GM21723 (cell line): ENCODE measurements around the gene ST6GALNAC3.
A peak's percentile ranks its signal among the peaks of the same experiment; 100 is the strongest.

Experiments
- ATAC-seq: cut with Tn5 transposase; IDR thresholded peaks from one replicate; pipeline ENCODE4 v1.9.1; 2021; ENCODE audit warnings: mild to moderate bottlenecking, moderate library complexity; ENCODE audit not compliant: unreplicated experiment

ST6GALNAC3 gene

DNA sequence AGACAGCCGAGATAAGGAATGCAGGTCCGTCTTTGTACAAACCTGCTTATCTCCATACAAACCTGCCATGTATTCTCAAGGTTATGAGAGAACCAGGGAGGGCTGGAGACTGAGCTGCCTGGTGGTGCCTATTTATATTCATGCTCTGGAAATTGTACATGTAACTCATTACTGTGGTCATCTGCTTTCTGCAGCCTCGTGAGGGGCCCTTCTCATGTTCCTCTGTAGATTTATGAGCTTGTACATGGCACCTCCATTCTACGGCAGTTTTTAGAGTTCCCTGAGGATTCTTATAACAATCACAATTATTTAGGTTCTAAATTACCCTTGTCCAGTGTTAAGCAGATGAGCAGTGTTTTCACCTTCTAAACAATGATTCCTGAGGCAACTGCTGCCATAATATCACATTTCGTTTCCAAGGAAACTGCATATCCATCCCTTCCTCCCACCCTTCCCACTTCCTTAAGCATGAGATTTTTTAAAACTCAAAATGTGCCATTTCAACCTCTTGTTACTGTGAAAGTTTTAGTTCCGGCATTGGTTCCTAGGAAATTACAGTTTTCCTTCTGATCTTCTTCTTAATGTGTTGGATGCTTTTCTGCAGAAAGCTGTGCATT is 112.1 kb downstream of the ST6GALNAC3 start:
- no peak for ATAC-seq

DNA sequence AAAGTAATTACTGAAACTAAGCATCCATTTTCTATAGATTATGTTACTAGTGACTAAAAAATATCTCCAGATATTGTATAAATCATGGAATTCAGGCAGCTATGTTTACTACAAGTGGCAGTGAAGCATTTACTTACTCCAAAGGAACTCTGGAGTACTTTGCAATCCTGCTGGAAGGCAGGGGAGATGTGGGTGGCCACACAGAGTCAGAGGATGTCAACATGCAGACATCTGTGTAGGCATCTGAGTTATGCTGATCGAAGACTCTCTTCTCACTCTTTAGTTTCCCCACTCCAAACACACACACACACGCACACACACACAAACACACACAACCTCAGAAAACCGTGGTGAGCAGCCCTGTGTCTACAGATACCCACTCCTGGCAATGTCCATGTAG is 112.9 kb downstream of the ST6GALNAC3 start:
- ATAC-seq = no peak

DNA sequence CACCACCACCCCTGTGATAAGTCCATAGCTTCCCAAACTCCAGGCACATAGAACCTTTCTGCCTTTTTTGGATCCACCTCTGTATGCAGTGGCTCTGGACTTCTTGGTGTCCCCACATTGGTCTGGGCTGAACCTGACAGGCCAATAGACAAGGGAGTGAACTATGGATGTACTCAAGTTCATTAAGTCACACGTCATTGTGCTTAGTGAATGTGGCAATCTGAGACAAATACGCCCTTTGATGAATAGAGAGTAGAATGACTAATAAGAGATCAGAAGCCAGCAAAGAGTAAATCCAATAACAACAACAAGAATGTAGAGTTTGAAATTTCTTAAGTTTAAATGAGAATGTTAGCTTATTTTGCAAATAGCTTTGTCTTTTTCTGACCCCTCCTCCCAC is 114.8 kb downstream of the ST6GALNAC3 start:
- ATAC-seq = no peak

DNA sequence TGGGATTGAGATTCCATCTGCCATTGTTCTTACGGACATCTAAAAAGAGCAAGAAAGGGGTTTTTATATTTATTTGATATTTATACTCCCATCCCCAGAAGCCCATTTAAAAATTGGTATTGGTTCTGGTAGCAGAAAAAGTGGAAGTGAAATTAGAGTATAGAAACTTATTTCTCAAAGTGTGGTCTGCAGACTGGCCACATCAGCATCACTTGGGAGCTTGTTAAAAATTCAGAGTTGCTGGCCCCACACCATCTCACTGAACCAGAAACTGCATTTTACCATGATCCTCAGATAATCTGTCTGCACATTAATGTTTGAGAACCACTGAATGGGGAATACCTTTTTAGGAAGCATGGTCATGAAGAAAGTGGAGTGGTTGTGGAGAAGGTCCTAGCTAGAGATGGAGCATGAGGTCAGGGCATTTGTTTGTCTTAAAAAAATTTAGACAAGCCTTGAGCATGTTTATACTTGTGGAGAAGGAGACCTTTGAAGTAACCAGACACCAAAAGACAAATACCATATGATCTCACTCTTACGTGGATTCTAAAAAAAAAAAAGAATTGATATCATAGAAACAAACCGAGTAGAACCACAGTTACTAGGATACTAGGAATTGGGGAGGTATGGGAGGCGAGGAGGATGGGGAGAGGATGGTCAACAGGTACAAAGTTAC is 116.3 kb downstream of the ST6GALNAC3 start:
- ATAC-seq = peak; percentile 61

DNA sequence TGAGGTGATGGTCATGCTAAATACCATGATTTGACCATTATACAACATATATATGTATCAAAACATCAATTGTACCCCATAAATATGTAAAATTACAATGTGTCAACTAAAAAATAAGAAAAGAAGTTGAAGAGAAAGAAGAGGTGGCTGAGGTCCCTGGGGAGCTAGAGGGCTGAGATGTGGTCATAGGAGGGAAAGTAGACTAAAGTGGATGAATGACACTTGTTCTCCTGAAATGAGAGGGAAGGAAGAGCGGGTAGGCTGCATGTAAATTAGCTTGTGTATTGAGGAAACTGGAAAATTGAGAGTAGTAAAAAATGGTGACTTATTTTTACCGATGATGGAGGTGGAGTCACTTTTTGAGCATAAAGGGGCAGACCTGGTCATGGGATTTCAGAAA is 117.0 kb downstream of the ST6GALNAC3 start:
- ATAC-seq = no peak

DNA sequence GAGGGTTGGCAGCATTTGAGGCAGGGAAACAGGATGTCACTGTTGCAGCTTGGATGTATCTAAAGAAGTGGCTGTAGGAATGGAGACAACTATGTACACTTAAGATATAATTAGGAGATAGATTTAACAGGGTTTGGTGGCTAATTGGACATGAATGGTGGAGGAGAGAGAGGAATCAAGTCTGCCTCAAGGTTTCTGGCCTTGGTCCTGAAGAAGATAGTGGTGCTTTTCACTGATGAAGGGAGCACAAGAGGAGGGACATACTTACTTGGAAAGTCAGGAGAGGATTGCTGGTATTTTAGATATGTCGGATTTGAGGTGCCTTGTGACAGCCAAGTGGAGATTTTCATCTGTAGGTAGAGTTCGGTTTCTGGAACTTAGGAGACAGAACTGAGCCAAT is 123.9 kb downstream of the ST6GALNAC3 start:
- no peak for ATAC-seq

DNA sequence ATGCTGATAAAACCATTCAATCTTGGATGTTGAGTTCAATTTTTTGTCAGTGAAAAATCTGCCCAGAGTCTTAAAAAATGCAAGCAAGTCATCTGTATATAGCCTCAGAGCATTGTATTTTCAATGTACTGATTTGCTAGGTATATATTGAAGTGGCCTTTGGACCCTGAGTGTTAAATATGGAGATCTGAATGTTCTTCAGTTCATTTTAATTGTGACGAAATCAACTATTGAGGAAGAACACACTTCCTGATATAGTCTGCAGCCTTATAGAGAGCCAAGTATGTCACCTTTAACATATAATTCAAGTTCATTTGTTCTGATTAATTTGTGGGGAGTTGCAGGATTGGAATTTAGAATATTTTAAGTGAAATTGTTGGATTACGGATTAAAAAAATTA is 128.1 kb downstream of the ST6GALNAC3 start:
- ATAC-seq = no peak

DNA sequence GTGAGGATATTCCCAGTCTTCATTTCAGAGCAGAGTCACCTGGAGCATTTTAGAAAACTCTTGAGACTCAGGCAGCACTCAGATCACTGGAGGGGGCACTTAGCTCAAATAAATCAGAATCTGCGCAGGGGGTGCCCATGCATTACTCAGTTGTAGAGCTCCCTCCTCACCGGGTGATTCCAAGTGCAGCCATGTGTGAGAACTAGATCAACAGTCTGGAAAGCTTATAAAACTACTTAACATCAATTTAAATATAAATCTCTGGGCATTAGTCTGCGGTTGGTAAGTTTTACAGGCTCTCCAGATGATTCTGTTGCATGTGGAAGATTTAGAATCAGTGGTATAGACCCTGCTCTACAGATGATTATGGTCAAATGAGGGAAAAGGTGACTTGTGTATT is 128.6 kb downstream of the ST6GALNAC3 start:
- no peak for ATAC-seq

DNA sequence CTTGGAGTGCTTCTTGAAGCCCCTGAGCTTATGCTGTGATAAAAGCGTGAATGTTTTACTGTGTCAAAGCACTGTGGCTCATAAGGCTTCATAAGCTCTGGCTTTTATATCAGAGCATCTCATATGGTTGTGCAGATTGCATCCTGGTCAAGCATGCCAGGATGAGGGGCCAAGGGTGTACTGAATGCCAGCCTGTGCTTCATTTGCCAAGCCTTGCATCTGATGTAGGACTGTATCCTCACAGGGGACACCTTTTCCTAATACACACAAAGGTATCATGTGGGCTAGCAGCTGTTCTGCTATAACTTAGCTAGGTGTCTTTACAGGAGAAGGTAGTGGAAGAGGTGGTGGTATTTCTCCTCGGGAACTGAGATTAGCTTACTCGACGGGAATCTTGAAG is 134.7 kb downstream of the ST6GALNAC3 start:
- no peak for ATAC-seq

DNA sequence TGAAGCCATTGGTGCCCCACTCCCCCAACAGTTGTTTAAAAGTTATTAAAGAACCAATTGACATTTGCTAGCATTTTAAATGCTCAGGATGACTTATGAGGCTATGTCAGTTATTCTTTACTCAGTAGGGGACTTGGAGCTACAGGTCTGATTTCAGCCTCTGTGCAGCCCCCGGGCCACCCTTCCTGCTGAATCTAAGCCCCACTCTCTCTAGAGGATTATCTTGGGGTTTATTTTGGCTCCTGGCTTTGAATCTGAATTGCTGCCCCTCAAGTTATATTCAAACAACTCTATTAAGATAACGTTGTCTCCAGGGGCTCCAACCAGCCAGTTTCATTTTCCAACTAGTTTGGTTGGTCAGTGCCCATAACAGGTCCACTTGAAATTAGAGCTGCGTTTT is 135.1 kb downstream of the ST6GALNAC3 start:
- no peak for ATAC-seq

DNA sequence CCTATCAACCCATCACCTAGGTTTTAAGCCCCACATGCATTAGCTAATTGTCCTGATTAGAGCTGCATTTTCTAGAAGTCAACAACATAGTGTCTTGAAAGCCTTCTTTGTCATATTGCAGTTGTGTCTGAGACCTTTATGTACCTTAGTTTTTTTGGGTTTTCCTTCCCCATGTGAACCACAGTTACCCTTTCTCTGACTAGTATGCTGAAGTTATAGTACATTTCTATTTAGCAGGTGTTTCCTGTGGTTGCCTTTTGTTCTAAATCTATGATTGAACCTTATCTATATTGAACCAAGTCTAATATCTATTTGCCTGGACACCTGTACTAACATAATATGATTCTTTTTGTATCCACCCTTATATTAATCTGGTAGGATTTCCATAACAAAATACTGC is 135.6 kb downstream of the ST6GALNAC3 start:
- ATAC-seq = no peak

DNA sequence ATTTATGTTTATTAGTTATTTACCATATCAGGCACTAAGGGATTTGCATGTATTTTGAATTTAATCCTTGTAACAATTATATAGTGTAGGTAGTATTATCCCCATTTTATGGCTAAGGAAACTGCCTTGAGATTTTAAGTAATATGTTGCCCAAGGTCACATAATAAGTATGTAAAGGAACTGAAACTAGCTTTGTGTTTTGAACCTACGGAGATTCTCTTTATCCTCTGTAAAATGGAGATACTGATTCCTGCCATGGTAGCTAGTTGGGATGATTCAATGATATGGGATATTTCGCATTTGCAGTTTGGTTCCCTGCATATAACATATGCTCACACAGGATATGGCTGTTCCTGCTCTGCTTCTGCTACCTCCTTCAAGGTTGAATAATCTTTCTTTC is 144.3 kb downstream of the ST6GALNAC3 start:
- ATAC-seq = no peak

DNA sequence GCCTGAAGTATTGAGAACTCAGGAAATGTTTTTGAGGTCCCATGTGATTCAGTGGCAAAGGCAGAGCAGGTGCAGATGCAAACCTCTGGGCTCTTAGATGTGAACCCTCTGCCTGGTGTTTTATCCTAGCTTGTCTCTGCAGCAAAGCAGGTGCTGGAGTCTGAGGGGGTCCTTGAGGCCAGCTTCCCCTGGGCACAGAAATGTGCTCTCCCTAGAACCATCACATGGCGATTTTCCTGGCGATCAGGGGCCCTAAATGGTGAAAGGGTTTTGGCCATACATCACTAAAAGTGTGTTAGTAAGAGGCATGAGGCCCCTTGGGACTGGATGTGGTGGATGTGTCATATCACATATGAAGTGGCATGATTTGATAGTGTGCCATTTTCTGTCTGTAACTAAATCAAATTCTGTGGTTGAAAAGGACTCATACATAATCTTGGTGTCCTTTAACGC is 144.8 kb downstream of the ST6GALNAC3 start:
- ATAC-seq = no peak

DNA sequence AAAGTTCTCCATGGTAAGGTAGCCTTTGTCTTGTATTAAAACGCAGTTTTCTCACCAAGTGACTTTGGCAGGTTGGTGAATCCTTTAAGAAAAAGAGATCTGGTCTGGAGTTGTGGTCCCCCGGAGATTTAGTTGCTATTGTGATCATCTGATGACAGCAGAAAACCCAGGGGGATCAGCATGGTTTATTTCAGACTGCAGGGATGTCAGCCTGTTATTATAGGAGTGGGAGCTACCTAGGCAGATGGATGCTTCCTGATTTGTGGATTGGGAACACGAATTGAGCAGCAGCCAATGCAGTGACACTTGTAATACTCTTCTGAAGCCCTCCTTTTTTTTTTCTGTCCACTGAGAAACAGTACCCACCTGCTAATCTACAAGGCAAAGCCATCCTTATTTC is 150.2 kb downstream of the ST6GALNAC3 start:
- no peak for ATAC-seq

DNA sequence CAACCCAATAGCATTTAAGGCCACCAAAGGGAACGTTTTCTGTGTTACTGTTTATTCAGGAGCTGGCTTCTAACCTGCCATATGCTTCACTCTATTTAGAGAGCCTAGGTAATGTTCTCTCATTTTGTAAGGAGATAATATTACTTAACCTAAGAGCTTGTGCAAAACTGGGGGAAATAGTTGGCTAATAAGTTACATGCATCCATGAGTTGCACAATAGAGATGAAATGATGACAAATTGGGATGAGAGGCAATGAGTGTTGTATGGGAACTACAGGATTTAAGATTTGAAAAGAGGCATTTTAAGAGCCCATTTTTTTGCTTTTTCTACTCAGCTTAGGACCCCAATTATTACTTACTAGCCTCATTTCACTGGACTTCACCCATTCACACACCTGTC is 151.0 kb downstream of the ST6GALNAC3 start:
- ATAC-seq = no peak

DNA sequence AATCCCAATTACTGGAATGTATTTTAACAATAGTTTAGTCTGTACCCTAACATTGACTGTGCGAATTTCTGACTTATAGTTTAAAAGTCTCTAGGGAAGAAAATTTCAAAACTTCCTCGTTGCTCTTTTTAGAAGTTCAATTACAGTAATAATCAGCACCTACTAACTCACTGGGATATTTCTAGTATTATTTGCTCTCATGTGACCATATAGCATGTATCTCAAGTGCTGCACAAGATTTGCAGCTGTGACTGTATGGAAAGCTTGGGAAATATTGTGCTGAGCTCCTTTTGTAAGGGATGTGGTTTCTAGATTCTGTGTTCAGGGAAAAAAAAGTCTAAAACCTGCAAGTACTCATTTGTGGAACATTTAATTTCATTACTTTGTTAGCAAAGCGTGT is 153.1 kb downstream of the ST6GALNAC3 start:
- ATAC-seq = no peak

DNA sequence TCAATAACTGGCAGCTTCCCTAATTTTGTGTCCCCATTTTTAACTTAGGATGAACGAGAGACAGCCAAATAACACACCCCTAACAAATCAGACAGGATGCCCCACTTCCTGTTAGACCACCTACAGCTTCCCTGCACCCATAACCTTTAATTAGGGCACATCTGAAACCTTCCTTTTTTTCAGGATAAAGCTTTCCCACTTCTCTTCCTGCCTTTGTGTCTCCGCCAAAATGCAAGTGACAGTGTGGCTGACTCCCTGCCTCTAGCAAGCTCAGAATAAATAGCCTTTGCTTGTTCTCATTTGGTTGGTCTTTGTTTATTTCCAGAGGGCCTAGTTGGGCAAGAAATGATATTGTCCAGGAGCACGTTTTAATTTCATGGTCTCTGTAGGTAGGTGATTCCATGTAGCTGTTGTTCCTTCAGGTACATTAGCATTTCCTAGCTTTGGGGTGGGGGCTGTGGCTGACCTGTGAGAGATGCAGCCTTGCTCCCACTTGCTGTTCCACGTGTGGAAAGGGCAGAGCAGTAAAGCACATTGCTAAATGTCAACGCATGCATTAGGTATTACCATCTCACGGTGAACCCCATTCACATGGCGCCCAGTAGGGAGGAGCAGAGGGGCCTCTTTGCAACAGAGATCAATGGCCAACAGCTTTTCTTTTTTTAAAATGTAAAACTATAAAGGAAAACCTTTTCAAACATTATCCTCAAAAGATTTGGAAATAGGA is 154.9 kb downstream of the ST6GALNAC3 start:
- no peak for ATAC-seq

DNA sequence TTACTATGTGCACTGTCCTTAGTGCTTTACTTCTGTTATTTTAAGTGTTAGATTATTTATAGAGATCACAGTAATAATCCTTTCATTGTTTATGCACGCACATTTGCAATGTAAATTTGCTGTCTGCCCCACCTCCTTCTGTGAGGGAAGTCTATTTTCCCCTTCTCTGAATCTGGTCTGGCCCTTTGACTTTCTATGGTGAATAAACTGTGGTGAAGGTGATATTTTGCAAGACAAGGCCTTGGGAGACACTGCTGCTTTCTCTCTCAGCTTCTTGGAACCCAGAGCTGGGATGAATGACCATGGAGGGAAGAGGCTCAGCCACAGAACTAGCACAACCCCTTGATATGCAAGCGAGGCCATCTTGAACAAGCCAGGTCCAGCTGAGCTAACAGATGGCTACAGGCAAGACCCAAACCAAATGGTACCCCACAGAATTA is 156.3 kb downstream of the ST6GALNAC3 start:
- no peak for ATAC-seq

DNA sequence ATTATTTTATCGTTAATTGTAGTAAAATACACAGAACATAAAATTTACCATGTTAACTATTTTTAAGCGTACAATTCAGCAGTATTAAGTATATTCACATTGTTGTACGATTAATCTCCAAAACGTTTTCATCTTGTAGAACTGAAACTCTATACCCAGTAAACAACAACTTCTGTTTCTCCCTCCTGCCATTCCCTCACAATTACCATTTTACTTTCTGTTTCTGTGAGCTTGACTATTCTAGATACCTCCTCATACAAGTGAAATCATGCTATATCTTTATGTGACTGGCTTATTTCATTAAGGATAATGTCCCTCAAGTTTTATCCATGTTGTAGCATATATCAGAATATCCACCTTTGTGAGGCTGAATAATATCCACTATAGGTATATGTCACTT is 156.8 kb downstream of the ST6GALNAC3 start:
- no peak for ATAC-seq

DNA sequence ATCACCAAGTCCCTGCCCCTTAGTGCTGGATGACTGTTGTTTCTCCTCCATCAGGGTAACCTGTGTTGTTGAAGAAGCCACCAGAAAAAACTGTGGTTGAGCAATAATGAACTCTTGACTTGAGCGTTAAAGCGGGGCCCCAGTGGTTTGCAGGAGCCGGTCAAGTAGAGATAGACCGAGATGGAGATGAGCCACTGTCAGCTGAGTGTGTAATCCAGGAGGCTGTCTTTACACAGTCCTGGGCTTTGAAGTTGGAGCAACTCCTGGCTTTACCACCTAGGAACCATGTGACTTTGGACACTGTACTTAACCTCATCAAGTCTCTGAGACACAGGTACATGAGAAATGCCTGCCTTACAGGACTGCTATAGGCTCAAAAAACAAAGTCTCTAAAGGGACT is 158.1 kb downstream of the ST6GALNAC3 start:
- ATAC-seq = no peak

DNA sequence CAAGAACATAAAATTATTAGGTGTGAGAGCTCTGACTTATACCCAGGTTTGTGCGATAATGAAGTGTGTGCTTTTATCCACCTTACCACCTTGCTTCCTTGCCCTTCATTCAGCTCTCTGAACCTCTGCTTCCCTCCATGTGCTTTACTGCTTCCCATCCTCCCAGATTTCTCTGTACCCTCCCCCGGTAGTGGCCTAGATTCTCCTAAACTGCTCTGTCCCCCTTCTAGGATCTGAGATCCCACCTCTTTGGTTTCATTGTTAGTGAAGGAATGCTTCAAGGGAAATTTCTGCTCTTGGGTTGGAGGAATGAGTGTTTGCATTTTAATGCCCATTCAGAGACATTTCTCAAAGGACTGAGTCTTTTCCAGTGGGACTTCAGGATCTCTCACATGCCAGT is 159.5 kb downstream of the ST6GALNAC3 start:
- no peak for ATAC-seq

DNA sequence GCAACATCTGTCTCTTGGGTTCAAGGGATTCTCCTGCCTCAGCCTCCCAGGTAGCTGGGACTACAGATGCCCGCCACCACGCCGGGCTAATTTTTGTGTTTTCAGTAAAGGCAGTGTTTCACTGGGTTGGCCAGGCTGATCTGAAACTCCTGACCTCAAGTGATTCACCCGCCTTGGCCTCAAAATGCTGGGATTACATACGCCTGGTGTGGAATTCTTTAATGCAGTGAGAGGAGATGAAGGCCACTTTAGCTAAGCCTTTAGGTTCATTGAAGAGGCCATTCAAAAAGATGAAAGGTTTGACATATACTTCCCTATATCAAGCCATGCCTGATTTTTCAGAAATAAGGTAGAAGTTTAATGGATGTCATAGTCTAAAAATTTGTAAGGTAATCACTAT is 162.7 kb downstream of the ST6GALNAC3 start:
- no peak for ATAC-seq
